ENCODE measurements around the gene NUTF2.

The NUTF2 gene

GRCh38 chr16:67865318-67865717 is 18.6 kb downstream of the NUTF2 start:
- no peak for DNase-seq

DNA sequence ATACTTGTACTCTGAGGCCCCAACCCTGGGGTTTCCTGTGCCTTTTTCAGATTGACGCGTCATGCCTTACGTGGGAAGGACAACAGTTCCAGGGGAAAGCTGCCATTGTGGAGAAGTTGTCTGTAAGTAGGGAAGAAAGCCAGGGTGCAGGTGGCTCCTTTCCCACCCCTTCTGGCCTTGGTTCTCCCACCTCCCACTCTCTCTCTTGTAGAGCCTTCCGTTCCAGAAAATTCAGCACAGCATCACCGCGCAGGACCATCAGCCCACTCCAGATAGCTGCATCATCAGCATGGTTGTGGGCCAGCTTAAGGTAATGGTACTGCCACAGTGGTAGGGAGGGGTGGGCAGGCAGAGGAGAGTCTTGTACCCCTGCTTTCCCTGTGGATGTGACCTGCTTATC is 21.6 kb downstream of the NUTF2 start:
- no peak for DNase-seq

DNA sequence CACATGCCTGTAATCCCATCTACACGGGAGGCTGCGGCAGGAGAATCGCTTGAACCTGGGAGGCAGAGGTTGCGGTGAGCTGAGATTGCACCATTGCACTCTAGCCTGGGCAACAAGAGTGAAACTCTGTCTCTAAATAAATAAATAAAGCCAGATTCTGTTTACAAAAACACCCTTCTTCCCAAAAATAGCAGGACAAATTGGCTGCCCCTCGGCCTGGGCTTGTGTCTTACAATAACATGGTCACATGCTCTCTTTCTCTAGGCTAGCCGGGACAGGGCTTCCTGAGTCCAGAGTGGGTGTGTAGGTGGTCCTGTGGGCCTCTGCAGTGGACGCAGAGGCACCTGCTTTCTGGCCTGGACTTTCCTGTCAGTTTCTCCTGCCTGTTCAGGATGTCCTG is 22.9 kb downstream of the NUTF2 start:
- no peak for DNase-seq

DNA sequence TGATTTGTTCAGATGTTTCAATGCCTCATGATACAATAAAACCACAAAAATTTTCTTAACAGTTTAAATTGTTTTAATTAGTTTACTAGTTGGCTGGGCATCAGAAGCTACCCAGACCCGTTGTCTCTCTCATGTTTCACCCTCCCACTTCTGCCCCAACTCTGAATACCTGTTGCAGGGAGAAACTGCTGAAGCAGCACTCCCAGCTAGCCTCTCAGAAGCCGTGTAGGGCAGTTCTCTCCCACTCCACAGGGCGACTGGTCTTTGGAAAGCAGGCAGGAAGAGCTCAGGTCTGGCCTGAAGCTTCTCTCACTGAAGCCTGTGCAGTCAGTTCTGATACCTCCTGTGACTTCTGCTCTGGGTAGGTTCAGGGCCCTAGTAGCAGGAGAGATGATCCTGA is 24.5 kb downstream of the NUTF2 start:
- no peak for DNase-seq

GRCh38 chr16:67872131-67872630 is 25.4 kb downstream of the NUTF2 start:
- DNase-seq: no peak

DNA sequence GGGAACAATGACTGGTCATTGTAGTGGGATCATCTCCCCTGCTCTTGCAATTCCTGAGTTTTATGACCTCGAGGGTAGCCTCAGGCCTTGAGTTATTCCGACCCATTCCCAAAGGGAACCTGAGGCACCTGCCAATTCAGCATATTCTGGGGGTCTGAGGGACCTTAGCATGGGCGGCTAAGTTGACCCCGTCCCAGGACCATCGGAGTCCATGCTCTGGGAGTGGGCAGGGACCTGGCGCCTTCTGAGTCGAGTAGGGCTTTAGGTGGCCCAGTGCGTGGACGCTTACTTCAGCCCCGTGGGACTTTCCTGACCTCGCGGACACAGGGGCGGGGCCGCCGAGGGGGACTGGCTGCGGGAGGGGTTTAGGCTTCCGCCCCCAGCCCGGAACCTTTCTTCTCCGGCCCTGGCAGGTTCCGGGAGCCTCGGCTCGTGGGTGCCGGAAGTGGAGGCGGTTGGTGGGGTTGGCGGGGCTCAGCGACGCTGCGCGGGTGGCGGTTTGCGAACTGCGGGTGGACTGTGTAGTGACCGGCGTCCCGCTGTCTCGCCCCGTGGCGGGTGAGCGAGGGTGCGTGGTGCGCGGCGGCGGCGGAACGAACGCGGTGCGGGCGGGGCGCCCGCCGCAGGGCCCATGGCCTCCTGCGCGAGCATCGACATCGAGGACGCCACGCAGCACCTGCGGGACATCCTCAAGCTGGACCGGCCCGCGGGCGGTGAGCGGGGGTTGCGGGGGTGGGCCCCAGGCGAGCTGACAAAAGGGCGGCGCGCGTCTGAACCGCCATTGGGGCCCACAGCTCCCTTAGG is 26.1 kb downstream of the NUTF2 start, which contains the start of gene EDC4:
EDC4 (plus strand) TSS at position 422 of the 804 bp plus-strand sequence; CDS start at position 632, 210 bp downstream.
- peak; percentile 87 for DNase-seq

- no peak for DNase-seq
Observed at GRCh38 chr16:67873435-67874370, 27.0 kb downstream of the NUTF2 start.

GRCh38 chr16:67874372-67874771 is 27.6 kb downstream of the NUTF2 start:
- no peak for DNase-seq

- DNase-seq: no peak
Observed at GRCh38 chr16:67877064-67877463, 30.3 kb downstream of the NUTF2 start.

DNA sequence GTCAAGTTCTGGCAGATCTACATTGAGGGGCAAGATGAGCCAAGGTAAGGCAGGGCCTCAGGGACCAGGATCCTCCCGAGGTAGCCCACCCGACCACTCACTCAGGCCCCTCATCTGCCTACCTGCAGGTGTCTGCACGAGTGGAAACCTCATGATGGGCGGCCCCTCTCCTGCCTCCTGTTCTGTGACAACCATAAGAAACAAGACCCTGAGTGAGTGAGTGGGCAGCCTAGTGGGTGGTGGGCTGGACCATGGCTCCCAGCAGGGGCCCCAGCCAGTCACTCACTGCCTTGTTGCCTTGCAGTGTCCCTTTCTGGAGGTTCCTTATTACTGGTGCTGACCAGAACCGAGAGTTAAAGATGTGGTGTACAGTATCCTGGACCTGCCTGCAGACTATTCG is 31.5 kb downstream of the NUTF2 start:
- DNase-seq: no peak

GRCh38 chr16:67878846-67879245 is 32.1 kb downstream of the NUTF2 start:
- DNase-seq: no peak

DNA sequence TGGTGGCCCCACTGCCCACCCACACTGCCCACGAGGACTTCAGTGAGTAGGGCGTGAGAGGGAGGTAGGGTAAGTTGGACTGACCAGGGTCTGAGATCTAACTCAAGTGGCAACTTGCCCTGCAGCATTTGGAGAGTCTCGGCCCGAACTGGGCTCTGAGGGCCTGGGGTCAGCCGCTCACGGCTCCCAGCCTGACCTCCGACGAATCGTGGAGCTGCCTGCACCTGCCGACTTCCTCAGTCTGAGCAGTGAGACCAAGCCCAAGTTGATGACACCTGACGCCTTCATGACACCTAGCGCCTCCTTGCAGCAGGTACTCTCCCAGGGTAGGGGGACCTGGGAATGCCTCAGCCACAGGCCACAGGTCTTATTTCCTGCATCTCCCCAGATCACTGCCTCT is 32.7 kb downstream of the NUTF2 start:
- DNase-seq: no peak

- DNase-seq: no peak
Observed at GRCh38 chr16:67879936-67880335, 33.2 kb downstream of the NUTF2 start.

- DNase-seq: no peak
Observed at GRCh38 chr16:67880584-67880983, 33.9 kb downstream of the NUTF2 start.

GRCh38 chr16:67881621-67882161 is 35.0 kb downstream of the NUTF2 start:
- no peak for DNase-seq

GRCh38 chr16:67882374-67883145 is 35.8 kb downstream of the NUTF2 start:
- no peak for DNase-seq

DNA sequence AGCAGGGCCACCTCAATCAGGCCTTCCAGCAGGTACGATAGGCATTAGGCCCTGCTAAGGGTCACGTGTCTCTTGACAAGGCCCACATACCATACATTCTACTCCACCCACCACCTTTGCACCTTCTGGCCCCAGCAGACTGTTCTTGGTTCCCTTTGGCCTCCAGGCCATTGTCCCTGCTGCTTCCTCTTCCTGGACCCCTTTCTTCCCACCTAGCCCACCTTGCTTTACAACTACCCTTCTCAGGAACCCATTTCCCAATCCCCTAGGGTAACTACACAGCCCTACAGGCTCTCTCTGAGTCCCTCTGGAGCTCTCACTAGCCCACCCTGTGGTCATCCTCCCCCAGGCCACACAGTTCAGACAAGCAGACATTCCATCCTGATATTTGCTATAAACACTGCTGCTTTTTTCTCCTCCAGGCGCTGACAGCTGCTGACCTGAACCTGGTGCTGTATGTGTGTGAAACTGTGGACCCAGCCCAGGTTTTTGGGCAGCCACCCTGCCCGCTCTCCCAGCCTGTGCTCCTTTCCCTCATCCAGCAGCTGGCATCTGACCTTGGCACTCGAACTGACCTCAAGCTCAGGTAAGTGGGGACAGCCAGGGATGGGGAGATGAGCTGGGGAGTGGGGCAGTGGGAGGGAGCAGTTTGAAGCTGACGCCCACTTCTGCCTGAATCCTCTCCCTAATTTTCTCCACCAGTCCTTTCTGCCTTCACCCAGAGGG is 36.6 kb downstream of the NUTF2 start:
- DNase-seq: no peak

DNA sequence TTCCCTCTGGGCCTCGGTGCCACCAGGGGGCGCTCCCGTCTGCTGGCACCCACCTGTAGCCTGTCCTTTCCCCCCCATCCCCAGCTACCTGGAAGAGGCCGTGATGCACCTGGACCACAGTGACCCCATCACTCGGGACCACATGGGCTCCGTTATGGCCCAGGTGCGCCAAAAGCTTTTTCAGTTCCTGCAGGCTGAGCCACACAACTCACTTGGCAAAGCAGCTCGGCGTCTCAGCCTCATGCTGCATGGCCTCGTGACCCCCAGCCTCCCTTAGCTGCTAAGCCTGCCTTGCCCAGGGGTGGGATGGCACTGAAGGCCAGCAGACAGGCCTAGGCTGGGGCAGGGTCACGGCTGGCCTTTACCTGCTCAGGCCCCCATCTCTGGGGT is 37.1 kb downstream of the NUTF2 start:
- peak; percentile 77 for DNase-seq

GRCh38 chr16:67884684-67885083 is 38.0 kb downstream of the NUTF2 start, which contains the start of gene NRN1L:
Gene NRN1L (plus strand): TSS chr16:67884885. CDS start chr16:67884904, 19 bp downstream.
- no peak for DNase-seq

GRCh38 chr16:67885545-67885944 is 38.8 kb downstream of the NUTF2 start:
- DNase-seq: no peak

DNA sequence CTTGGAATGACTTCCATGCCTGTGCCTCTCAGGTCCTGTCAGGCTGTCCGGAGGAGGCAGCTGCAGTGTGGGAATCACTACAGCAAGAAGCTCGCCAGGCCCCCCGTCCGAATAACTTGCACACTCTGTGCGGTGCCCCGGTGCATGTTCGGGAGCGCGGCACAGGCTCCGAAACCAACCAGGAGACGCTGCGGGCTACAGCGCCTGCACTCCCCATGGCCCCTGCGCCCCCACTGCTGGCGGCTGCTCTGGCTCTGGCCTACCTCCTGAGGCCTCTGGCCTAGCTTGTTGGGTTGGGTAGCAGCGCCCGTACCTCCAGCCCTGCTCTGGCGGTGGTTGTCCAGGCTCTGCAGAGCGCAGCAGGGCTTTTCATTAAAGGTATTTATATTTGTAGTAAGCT is 39.2 kb downstream of the NUTF2 start:
- no peak for DNase-seq

GRCh38 chr16:67886387-67886786 is 39.7 kb downstream of the NUTF2 start:
- DNase-seq: no peak

All from activated naive CD4-positive, alpha-beta T cell treated with anti-CD3 and anti-CD28 coated beads, Interleukin-2, amount 50 U/mL, for 16 hours (primary cell).